GM18868 (cell line): ENCODE measurements around the gene PEX10.

Experiments
- ATAC-seq: cut with Tn5 transposase; IDR thresholded peaks from one replicate; pipeline ENCODE4 v1.9.1; 2021; ENCODE audit warnings: mild to moderate bottlenecking, moderate library complexity; ENCODE audit not compliant: unreplicated experiment

Gene PEX10

DNA sequence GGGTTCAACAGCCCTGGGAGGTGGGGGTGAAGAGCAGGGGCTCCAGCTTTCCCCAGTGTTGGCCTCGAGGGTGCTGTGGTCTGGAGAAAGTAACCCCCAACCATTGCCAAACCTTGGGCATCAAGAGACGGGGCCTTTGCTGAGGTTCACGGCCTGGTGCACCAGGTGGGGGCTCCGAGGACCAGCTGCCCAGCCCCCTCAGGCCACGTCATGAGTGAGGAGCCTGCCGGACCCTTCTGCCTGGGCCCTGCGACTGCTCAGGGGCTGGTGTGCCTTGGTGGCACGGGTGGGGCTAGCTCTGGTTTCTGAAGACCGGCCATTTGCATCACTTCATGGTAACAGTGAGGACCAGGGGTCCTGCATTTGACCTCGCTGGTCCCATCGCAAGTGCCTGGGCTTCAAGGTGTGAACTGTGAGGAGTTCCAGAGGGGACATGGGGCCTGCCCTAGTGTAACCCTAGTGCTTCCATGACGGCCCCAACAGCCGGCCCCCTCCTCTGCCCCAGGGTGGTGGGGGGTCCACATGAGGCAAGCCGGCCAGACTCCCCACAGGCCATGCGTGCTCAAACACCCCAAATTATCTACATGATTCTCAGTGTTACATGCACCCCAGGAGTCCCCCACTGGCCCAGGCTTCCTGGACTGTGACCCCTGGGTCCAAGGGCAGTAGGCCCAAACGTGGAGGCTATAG, 34.5 kb downstream of the PEX10 start:
- no peak for ATAC-seq

GRCh38 chr1:2376931-2377672, 35.3 kb downstream of the PEX10 start:
- ATAC-seq, result no peak

GRCh38 chr1:2376261-2376741, 36.1 kb downstream of the PEX10 start:
- no peak for ATAC-seq

GRCh38 chr1:2375923-2376260, 36.5 kb downstream of the PEX10 start:
- ATAC-seq, result no peak

DNA sequence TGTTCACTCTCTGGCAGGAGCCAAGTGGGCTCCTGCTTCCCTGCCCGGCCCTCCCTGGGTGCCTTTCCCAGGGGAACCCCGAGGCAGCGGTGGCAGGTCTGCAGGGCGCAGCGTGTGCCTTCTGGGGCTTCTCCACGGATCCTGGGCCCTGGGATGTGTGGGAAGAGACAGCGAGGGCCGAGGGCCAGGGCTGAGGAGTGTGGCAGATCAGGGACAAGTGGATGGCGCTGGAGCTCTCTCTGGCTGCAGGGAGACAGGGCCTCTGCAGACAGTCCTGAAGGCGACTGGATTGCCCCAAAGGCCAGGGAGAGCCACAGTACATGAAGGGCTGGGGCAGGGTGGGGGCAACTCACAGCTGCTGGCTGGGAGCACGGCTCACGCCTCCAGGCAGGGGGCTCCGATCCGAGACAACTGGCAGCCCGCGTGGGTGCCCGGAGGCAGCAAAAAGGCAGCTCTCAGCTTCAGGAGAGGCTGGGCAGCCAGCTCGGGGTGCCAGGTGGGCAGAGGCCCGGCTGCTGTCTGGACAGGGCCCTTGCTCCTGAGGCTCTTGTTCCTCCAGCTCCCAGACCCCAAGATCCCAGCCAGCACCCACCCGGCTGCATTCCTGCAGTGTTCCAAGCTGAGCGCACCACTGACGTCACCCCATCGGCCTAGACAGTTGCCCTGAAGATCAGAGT, 37.0 kb downstream of the PEX10 start:
- no peak for ATAC-seq

DNA sequence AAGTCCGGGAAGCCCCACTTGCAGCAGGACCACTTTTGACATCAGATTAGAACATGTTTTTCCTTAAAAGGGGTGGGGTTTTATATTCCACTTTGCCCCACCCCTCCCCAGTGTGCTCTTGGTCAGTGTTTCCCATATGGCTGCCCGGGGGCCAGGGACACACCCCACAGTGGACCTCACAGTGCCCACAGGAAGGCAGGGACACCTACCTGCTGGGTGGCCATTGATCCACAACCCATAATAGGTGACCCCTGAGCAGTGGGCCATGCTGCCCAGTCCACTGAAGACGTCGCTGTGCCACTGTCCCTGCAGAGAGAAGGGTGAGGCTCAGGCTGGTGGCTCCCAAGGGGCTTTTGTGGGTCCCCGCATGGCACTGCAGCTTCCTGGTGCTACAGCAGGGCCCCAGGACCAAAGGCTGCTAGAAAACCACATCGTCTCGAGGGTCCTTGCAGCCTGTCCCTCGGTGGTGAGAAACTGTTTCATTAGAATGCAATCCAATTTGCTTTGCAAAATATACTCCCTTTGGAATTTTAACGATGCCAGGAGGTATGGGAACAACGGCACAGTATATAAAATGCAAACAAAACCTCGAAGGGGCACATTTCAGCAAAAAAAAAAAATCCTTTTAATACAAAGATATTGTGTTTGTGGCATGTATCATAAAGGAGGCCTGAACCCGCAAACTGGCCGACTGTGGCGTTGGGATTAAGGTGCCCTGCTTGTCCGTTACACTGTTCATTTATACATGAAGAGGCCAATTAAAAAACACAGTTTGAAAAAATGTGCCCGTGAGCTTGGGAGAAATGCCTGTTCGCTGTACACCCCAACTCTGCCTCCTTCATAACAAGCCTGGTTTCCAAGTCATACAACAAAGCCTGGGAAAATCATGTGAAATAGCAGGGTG, 37.9 kb downstream of the PEX10 start:
- no peak for ATAC-seq

GRCh38 chr1:2373551-2374251, 38.7 kb downstream of the PEX10 start:
- ATAC-seq, result no peak

DNA sequence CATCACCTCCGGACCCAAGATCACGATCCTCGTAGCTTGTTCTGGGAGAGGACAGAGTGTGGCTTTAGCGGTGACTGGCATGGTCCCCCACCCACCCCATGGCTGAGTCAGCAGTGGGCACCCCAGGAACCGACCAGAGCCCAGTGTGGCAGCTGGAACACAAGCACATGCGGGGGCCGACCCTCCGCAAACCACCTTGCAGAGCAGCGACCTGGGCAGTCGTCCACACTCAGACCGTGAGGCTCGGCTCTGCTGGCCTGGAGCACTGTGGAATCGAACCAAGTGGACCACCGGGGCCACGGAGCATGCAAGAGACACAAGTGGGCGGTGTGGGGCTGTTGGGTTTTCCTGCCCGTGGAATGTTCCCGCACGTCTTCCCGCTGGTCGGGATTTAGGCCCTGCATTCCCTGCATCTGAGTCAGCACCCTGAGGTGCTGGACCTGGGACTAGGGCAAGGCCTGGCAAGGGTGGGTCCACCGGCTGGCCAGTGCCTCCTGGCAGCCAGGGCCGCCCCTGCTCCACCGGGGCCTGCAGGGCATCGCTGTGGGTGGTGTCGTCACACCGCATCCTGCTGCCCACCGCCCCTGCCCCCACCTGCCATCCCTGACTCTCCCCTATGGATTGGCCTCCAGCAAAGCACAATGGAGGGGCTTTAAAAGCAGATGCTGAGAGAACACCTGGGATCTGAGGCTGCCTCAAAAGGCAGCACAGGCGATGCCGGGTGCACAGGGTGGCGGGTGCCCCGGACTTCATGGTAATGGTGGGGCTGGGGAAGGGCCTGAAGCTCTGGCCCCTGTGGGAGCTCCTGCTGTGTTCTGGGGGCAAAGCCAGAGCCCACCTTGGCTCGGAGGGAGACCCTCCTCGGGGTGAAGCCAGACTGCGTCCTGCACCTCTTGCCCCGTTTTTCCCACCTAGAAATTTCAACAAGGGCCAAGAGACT, 39.5 kb downstream of the PEX10 start:
- ATAC-seq, result no peak

GRCh38 chr1:2368053-2368744, 44.2 kb downstream of the PEX10 start:
- ATAC-seq, result no peak

- ATAC-seq, result no peak
These were observed 48.4 kb downstream of the PEX10 start for GRCh38 chr1:2363847-2364513.

DNA sequence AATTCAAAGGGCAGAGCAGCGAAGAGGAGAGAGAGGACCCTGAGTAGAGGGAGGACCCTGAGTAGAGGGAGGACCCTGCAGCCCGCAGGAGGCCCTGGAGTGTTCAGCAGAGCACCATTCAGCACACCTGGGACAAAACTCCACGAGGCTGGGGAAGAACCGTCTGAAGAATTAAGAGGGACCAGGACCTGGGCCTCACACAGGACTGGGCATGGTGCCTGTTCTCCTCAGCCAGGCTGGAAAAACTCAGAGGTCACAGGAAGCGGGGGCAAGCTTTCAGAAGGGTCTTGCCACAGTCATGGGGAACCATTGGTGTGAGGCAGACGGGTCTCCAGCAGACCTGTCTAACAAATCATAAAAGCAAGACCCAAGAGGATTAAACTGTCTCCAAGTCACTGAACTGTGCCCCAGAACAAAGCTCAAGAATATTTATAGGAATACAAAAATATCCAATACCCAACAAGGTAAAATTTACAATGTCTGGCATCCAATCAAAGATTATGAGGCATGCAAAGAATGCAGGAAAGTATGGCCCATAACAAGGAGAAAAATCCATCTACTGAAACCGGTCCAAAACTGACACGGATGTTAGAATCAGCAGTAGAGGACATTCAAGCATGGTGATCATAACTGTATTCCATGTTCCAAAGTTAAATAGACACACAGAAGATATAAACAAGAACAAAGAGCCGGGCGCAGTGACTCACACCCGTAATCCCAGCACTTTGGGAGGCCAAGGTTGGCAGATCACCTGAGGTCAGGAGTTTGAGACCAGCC, 51.6 kb downstream of the PEX10 start:
- no peak for ATAC-seq

DNA sequence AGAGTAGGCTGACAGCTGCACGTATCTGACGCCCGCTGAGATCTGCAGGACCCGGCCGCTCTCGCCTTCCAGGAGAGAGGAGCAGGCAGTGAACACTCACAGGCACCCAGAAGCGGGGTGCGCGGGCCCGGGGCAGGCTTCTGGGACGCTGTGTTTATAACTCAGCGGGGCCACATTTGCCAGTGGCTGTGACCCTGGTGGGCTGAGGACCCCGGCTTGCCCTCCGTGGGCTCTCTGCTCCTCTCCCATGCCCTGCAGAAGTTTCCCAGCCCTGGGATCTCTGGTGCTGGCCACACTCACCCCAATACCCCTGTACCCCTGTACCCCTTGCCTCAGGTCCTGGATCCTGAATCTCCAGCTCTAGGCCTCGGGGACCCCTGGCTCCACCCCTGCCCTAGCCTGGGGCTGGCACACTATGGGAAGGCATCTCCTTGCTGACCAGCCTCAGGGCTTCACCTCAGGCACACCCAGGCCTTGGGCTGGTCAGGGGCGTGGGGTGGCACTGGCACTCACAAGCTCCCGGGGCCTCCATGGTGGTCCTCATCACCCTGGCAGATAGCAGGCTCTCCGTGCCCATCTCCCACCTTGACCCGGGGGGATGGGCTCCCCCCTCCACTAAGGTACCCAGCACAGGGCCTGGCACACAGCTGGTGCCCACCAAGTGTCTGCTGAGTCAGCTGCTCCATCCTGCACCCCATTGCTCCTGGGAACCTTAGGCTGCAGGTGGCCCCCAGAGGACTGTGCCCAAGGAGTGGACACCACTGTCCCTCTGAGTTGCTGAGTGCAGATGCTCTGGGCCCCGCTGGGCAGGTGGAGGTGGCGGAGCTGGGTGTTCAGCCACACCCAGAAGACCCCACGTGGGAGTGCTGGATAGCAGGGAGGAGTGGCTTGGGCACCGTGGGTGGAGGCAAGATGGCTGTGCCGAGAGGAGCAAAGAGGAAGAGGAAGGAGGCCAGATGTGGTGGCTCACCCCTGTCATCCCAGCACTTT, 53.4 kb downstream of the PEX10 start:
- no peak for ATAC-seq

DNA sequence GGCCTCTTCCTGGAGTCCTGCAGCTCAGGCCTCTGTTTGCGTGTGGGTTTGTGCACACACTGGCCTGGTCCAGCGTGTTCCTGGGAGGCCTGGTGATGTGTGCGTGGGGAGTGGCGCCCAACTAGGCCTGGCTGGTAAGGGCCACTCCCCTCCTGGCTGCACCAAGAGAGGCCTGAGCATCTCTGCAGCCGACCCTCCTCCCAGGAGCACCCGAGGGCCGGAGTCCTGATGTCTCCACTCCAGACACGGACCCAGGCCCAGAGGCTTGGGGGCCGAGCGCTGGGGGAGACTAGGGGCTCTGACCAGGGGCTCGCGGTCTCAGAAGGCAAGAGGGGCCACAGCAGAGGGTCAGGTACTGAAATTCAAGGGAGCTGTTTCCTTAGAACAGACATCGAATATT, 54.3 kb downstream of the PEX10 start:
- no peak for ATAC-seq

DNA sequence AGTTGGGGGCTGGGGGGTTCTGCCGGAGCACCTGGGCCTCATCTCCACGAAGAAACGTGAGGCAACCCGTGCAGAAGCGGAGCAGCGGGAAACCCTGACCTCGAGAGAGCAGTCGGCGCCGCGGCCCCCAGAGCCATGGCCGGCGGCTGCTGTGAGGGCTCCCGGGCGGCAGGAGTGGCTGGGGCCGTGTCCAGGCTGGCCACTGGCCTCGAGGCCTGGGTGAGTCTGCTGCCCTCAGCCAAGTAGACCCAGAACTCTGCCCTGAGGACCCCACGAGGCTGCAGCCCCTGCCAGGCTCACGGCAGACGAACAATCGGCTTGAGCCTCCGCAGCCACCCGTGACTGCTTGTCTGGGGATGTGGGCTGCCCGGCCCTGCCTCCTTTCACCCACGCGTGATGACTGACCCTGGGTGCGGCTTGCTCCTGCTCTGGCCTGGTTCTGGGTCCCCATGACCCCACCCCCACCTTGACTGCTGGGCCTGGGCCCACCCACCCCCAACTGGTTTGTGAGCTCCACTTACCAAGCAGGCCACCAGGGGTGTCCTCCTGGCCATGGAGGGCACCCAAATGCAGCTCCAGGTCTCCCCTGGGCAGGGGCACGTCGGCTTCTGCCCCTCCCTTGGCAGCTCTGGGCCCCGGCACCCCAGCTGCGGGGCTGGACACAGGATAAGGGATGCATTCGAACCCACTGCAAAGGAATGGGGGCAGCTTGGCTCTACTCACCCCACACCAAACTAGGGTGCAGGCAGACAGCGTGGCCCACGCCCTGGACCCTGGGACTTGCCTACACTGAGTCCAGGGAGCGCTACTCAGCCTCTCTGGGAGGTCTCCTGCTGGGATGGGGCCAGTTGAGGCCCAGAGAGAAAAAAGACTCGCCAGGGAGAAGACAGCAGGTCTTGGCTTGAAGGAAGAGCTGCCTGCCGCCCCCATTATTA, 55.2 kb downstream of the PEX10 start:
- ATAC-seq, result no peak

DNA sequence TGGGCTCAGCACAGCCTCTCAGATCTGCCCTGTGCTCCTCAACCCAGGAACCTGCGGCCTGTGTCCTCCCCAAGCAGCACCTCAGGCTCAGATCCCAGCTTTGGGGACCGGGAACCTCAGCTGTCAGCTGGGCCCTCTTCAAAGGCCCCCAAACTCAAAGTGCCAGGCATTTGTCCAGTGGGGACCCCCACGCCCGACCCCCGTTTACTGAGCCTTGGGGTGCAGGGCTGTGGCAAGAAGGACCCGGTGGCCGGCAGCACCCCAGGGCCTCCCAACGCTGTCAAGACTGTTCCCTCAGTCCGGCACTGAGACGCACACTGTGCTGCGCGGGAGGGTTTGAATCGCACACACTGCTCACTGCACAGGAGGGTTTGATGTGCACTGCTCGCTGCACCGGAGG, 56.0 kb downstream of the PEX10 start:
- no peak for ATAC-seq
